Inflammatory macrophage (primary cell): ENCODE results near the gene ZNF626.
"Not testable (repeated sequence)": the region's sequence is repeated elsewhere in the genome, so short reads cannot be mapped to it uniquely, and the experiment has no call there.

ENCODE experiments used
- DNase-seq, 2 donors: peaks; one replicate each; pipeline ENCODE4 v3.0.0-alpha.2; 2020 to 2022
- total RNA-seq, 18 experiments: gene quantifications; one replicate each; lab custom pipeline; 2026; ENCODE audit warnings: mixed read lengths in 6 of 18, inconsistent platforms in 2 of 18; lab: John Stamatoyannopoulos, UW

ZNF626 gene
- total RNA-seq: 0.46 to 6.2 (median 2.1) reads per million in 18 experiments

GRCh38 chr19:20661150-20661819 is at the start of gene ZNF626:
ZNF626 (minus strand) TSS chr19:20661571; CDS start chr19:20661446, 125 bp downstream.
- DNase-seq: peak; percentile 84 to 94

GRCh38 chr19:20669263-20669662 is 7.9 kb upstream of the ZNF626 start:
- DNase-seq: no peak

GRCh38 chr19:20667281-20667680 is 5.9 kb upstream of the ZNF626 start:
- DNase-seq: no peak

GRCh38 chr19:20664901-20665781 is 3.8 kb upstream of the ZNF626 start:
- DNase-seq: no peak

GRCh38 chr19:20664475-20664874 is 3.1 kb upstream of the ZNF626 start:
- not testable (repeated sequence) for DNase-seq

GRCh38 chr19:20662421-20663105 is 1.2 kb upstream of the ZNF626 start:
- DNase-seq: no peak

- no peak for DNase-seq
Observed at GRCh38 chr19:20660473-20661140, 764 bp downstream of the ZNF626 start.

GRCh38 chr19:20640545-20640944 is 20.8 kb downstream of the ZNF626 start:
- DNase-seq: no peak

GRCh38 chr19:20640023-20640422 is 21.3 kb downstream of the ZNF626 start:
- DNase-seq: no peak

GRCh38 chr19:20624560-20624959 is 36.8 kb downstream of the ZNF626 start:
- not testable (repeated sequence) for DNase-seq

- no peak for DNase-seq
Observed at GRCh38 chr19:20616071-20616470, 45.3 kb downstream of the ZNF626 start.

GRCh38 chr19:20614971-20615370 is 46.4 kb downstream of the ZNF626 start:
- not testable (repeated sequence) for DNase-seq

GRCh38 chr19:20612711-20613316 is 48.6 kb downstream of the ZNF626 start:
- no peak for DNase-seq

- DNase-seq: no peak
Observed at GRCh38 chr19:20611866-20612265, 49.5 kb downstream of the ZNF626 start.

GRCh38 chr19:20607943-20608342 is 53.4 kb downstream of the ZNF626 start:
- DNase-seq: no peak
